LNCAP (cell line): Measurements from ENCODE around the gene ATP4A.

Source experiments
- CTCF ChIP-seq: fragments of 450-650 bp; IDR thresholded peaks from 2 replicates; pipeline ENCODE4 v1.5.1; 2017; ENCODE audit warnings: mild to moderate bottlenecking

Gene ATP4A

GRCh38 chr19:35544110-35544802, 19.2 kb downstream of the ATP4A start:
- no peak for TF ChIP-seq CTCF

- no peak for TF ChIP-seq CTCF
Observed at GRCh38 chr19:35543280-35544109, 20.0 kb downstream of the ATP4A start.

- TF ChIP-seq CTCF, result no peak
Observed at GRCh38 chr19:35542209-35542608, 21.2 kb downstream of the ATP4A start.

GRCh38 chr19:35540356-35540927, 23.0 kb downstream of the ATP4A start:
- TF ChIP-seq CTCF, result no peak

- TF ChIP-seq CTCF, result no peak
Observed at GRCh38 chr19:35539850-35540249, 23.6 kb downstream of the ATP4A start.

GRCh38 chr19:35539314-35539713, 24.1 kb downstream of the ATP4A start:
- no peak for TF ChIP-seq CTCF

GRCh38 chr19:35534803-35535480, 28.5 kb downstream of the ATP4A start:
- no peak for TF ChIP-seq CTCF
